ENCODE measurements around the gene COX14.
"Not testable (repeated sequence)": the region's sequence is repeated elsewhere in the genome, so short reads cannot be mapped to it uniquely, and the experiment has no call there.

The COX14 gene

DNA sequence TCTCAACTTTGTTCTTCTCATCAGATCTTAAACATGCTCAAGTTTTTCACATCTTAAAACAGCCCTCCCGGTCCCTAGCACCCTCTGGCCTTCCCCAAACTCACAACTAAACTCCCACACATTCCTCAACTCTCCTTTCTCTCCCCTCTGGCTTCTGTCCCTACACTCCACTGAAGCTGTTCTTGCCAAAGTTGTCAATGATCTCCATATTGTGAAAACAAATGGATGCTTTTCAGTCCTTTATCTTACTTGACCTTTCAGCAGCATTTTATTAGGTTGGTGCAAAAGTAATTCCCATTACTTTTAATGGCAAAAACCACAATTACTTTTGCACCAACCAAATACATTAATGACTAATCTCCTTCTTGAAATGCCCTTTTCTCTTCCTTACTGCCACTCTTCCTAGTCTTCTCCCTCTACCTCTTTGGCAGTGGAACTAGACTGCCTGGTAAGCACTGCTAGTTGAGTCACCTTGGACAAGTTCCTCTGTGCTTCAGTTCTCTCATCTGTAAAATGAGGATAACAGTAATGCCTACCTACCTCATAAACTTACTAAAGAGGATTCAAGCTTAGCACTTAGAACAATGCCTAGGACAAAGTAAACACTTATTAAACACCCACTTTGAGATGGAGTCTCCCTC, 39.1 kb downstream of the COX14 start:
- in situ Hi-C loops (cut with MboI; ENCODE audit: low sequenced_read_pairs) = no loop called here

DNA sequence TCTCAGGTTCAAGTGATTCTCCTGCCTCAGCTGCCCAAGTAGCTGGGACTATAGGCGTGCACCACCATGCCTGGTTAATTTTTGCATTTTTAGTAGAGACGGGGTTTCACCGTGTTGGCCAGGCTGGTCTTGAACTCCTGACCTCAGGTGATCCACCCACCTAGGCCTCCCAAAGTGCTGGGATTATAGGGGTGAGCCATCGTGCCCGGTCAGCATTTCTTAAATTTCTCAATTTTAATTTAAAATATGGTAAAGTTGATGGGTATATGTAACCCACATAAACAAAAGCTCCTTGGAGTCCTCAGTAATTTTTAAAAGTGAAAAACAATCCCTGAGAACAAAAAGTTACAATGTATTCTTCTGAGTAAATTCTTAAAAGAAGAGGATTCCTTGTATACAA, 42.9 kb downstream of the COX14 start:
- in situ Hi-C loops (cut with MboI; ENCODE audit: low sequenced_read_pairs) = not testable (repeated sequence)

DNA sequence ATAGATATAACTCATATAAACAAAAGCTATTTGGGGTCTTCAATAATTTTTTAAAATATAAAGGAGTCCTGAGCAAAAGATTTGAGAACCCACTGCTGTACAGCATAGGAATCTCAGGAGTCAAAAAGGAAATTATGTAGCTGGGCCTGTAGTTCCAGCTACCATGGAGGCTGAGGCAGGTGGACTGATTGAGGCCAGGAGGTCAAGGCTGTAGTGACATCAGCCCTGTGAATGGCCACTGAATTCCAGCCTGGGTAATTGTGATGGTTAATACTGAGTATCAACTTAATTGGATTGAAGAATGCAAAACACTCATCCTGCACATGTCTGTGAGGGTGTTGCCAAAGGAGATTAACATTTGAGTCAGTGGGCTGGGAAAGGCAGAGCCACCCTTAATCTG, 44.6 kb downstream of the COX14 start:
- in situ Hi-C loops (cut with MboI; ENCODE audit: low sequenced_read_pairs) = no loop called here

DNA sequence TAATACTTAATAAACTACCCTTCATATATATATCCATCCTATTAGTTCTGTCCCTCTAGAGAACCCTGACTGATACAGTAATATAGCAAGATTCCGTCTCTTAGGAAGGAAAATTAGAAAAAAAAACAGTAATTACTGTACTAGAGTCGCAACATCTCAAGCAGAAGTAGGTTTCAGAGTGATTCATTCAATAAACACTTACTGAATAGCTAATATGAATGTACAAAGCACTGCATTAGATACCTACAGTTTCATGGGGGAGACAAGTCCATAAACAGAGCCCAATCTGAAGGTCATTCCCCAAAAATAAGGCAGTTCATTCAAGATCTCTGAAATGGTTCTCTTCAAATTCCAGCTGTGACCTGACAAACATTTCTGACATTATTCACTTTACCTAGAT, 45.2 kb downstream of the COX14 start:
- in situ Hi-C loops (cut with MboI; ENCODE audit: low sequenced_read_pairs) = no loop called here

DNA sequence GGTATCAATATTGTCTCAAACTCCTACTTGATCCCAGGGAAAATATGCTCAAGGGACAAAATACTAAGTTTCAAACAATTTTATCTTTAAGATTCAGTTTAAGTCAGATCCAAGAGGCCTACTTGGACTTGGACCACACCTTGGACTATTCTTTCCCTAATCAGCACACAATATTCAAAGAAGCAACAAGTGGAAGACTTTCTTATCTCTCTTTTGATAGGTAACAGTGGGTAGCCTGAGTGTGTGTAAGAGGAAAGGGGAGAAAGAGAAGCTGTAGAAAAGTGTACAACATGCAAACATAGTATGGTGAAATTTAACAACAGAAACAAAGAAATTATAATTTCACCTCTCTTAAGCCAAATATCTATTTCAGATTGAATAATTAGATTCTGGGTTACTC, 48.6 kb downstream of the COX14 start:
- in situ Hi-C loops (cut with MboI; ENCODE audit: low sequenced_read_pairs) = no loop called here

DNA sequence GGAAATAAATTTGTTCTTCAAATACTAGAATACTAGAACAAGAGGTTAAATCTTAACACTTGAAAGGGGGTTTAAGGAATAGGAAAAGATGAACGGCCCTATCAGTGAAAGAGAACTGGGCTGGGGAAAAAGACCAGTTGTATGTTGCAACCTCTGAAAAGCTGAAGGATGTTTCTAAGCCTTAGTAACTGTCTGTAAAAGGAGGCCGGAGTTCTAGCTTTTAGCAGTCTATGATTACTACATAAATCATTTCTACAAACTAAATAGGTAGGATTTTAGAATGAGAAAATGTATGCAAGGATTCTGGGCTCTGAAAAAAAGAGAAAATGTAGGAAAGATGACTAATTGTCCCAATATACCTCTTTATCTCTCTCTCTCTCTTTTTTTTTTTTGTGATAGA, 50.2 kb downstream of the COX14 start:
- in situ Hi-C loops (cut with MboI; ENCODE audit: low sequenced_read_pairs) = no loop called here

DNA sequence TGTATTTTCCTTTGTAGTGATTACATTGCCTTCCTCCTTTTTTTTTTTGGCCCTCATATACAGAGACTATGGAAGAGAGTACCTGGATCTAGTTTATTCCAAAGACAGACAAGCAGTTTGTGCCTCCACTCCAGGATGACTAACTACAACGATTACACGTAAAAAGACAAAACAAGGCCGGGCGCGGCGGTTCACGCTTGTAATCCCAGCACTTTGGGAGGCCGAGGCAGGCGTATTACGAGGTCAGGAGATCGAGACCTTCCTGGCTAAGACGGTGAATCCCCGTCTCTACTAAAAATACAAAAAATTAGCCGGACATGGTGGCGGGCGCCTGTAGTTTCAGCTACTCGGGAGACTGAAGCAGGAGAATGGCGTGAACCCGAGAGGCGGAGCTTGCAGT, 52.9 kb downstream of the COX14 start:
- in situ Hi-C loops (cut with MboI; ENCODE audit: low sequenced_read_pairs) = no loop called here

DNA sequence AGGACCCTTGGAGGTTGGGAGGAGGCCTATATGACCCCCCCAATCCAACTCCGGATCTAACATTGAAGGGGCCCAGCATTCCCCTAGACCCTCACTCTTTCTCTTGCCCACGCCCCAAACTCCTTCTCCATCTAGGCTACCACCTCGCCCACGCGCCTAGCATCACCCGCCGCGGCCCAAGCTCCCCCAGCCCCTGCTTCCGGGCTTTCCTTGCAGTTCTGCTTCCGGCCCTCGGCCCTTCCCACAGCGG, 54.7 kb downstream of the COX14 start:
- in situ Hi-C loops (cut with MboI; ENCODE audit: low sequenced_read_pairs) = no loop called here

DNA sequence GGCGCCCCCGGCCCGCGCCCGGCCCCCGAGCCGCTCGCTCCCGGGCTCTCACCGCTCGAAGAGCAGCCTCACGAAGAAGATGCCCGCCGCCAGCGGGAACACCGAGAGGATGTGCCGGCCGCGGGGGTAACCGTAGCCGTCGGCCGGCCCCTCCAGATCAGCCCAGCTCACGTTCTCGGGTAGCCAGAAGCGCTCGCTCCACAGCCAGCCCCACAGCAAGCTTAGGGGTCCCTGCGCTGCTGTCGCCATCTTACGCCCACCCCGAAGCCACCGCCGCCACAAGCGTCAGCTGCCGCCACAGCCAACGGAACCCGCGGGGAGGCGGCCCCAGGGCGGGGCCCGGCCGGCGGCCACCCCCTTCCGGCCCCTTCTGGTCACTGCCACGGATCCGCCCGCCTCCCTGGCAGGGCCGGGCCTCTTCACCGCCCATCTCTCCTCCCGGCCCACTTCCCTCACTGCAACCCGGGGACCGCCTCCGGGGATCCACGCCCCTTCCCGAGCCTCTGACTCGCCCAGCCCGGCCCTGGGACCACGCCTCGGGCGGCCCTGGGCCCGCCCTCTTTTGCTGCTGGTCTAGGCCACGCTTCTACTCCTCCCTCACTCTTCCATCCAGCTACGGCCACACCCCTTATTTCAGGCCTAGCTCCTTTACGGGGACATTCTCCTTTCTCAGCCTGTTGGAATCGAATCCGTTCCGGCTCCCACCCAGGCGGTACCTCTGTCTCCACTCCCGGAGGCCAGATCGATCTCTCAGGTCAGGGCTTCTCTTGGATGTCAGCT, 55.2 kb downstream of the COX14 start, which contains the start of gene CERS5:
CERS5 (minus strand) TSS at position 321 of the 780 bp plus-strand sequence; CDS start at position 249, 72 bp downstream.
- in situ Hi-C loops (cut with MboI; ENCODE audit: low sequenced_read_pairs) = no loop called here

Measured in HL-60/S4 treated with phorbol 12-myristate 13-acetate at 8.2 ng/mL for 4 days and 3 days (cell line).